ENCODE measurements around the gene SKIC2.

- TF ChIP-seq EZH2 (IDR thresholded peaks at IDR 0.05; ENCODE audit: low read depth, low read length, severe bottlenecking) (no peak), POLR2A (IDR thresholded peaks at IDR 0.05; ENCODE audit: control extremely low read depth in 1 of 2, low read depth in 2 of 2, low read length in 2 of 2) (no peak), SIX5 (IDR thresholded peaks at IDR 0.05; ENCODE audit: low read depth, low read length) (no peak), GABPA (IDR thresholded peaks at IDR 0.05; ENCODE audit: borderline replicate concordance, insufficient read depth, low read length) (no peak), SIN3A (conservative IDR thresholded peaks at IDR 0.05 in 1 of 2, IDR thresholded peaks at IDR 0.05 in 1 of 2; ENCODE audit: low read depth in 1 of 2, low read length in 2 of 2) (no peak), MAX (IDR thresholded peaks at IDR 0.05) (no peak), EGR1 (IDR thresholded peaks at IDR 0.05; ENCODE audit: borderline replicate concordance, low read depth, low read length) (no peak), GTF2F1 (IDR thresholded peaks at IDR 0.05; ENCODE audit: borderline replicate concordance, low read depth, low read length) (no peak), JUND (IDR thresholded peaks at IDR 0.05; ENCODE audit: low read length) (no peak), POLR2AphosphoS5 (IDR thresholded peaks at IDR 0.05; ENCODE audit: low read depth, low read length) (no peak), USF2 (IDR thresholded peaks at IDR 0.05; ENCODE audit: low read length) (no peak)
Observed at GRCh38 chr6:31965700-31966099, 6.7 kb downstream of the SKIC2 start.
